GM12878 (cell line): Measurements from ENCODE around the gene GMDS. TPM values are rescaled to one million over a fixed set of nuclear protein-coding genes. Genes with fewer than 3 reads are reported as not detected.

Experiments
- ATAC-seq: fragments of 200-7000 bp; cut with Tn5 transposase; 3 replicates; pipeline ENCODE4 v1.9.1; 2020; ENCODE audit warnings: mild to moderate bottlenecking, moderate library complexity
- BruUV-seq: library from RNA; stranded (reverse); fragments of 400-500 nt; replicated peaks from 2 replicates; lab custom pipeline; 2021; lab: Mats Ljungman, UMichigan
- CTCF ChIA-PET: fragments of 300-600 bp; sonication (Branson Sonifier 250); formaldehyde crosslinking; extraction: SDS; loops from one replicate; lab custom pipeline; 2021; ENCODE audit warnings: inconsistent platforms; lab: Yijun Ruan, JAX
- POLR2A ChIA-PET: fragments of 350-600 bp; formaldehyde crosslinking; extraction: SDS; loops from one replicate; lab custom pipeline; 2021; ENCODE audit warnings: inconsistent platforms; lab: Charles Lee
- RAD21 ChIA-PET: fragments of 300-600 bp; sonication (Branson Sonifier 250); formaldehyde crosslinking; loops from one replicate; lab custom pipeline; 2023; ENCODE audit warnings: antibody characterized with exemption; ENCODE audit not compliant: unreplicated experiment; lab: Charles Lee
- SMC1A ChIA-PET: fragments of 300-600 bp; sonication (Branson Sonifier 250); formaldehyde crosslinking; loops from one replicate; lab custom pipeline; 2023; ENCODE audit not compliant: unreplicated experiment, uncharacterized antibody; lab: Charles Lee
- DNase-seq: peaks from one replicate; pipeline ENCODE4 v3.0.0-alpha.2; 2011; ENCODE audit warnings: low read depth, low spot score
- FAIRE-seq: peaks from 3 replicates; lab custom pipeline; 2011; peaks lifted over from hg19 to GRCh38; lab: Jason Lieb, UNC
- H2AFZ ChIP-seq: 2 replicates; pipeline ENCODE4 v1.6.0; 2011; ENCODE audit warnings: low read depth, low read length, control low read depth; ENCODE audit not compliant: control insufficient read depth
- H3K27ac ChIP-seq: 2 replicates; pipeline ENCODE4 v1.5.1; 2011; ENCODE audit warnings: control low read depth; ENCODE audit not compliant: control insufficient read depth, insufficient read depth
- H3K27me3 ChIP-seq, 2 experiments: replicated peaks in 1 of 2; 2 replicates each; pipeline versions ENCODE4 v1.6.0 to v1.6.1; 2011; ENCODE audit warnings: low read length in 1 of 2; ENCODE audit not compliant: control insufficient read depth in 2 of 2, insufficient read depth in 2 of 2
- H3K36me3 ChIP-seq, 2 experiments: 2 replicates each; pipeline ENCODE4 v1.5.1; 2011; ENCODE audit warnings: low read length in 1 of 2; ENCODE audit not compliant: control insufficient read depth in 2 of 2, insufficient read depth in 2 of 2
- H3K4me1 ChIP-seq: 2 replicates; pipeline ENCODE4 v1.6.1; 2011; ENCODE audit warnings: mild to moderate bottlenecking, low read length, moderate library complexity, mixed read lengths; ENCODE audit not compliant: control insufficient read depth, insufficient read depth
- H3K4me2 ChIP-seq: 2 replicates; pipeline ENCODE4 v1.6.0; 2011; ENCODE audit warnings: control low read depth; ENCODE audit not compliant: control insufficient read depth, insufficient read depth
- H3K4me3 ChIP-seq: fragments of 200-600 bp; sonication (generic); 2 replicates; pipeline ENCODE4 v1.5.1; 2016
- H3K79me2 ChIP-seq: 2 replicates; pipeline ENCODE4 v1.6.0; 2011; ENCODE audit warnings: low read length; ENCODE audit not compliant: control insufficient read depth, insufficient read depth
- H3K9ac ChIP-seq: 2 replicates; pipeline ENCODE4 v1.8.0; 2011; ENCODE audit warnings: low read length, control low read depth, mixed read lengths; ENCODE audit not compliant: control insufficient read depth, insufficient read depth
- H3K9me3 ChIP-seq: replicated peaks from 3 replicates; pipeline ENCODE4 v1.5.1; 2011; ENCODE audit warnings: mild to moderate bottlenecking, low read length; ENCODE audit not compliant: control insufficient read depth, insufficient read depth
- H4K20me1 ChIP-seq: 2 replicates; pipeline ENCODE4 v1.6.0; 2011; ENCODE audit not compliant: control insufficient read depth, insufficient read depth
- CUX1 ChIP-seq: IDR thresholded peaks from 2 replicates; pipeline ENCODE4 v1.6.1; 2012; ENCODE audit warnings: improper control_type of control experiment, low read depth, low read length; ENCODE audit not compliant: insufficient replicate concordance
- ETV6 ChIP-seq, 2 experiments: fragments of 450-650 bp in 1 of 2; IDR thresholded peaks in 1 of 2; conservative IDR thresholded peaks in 1 of 2; 2 replicates each; pipeline ENCODE4 v1.6.1; 2014; ENCODE audit warnings: antibody characterized with exemption in 1 of 2, borderline replicate concordance in 1 of 2, low read depth in 1 of 2, mild to moderate bottlenecking in 1 of 2, moderate library complexity in 1 of 2
- EZH2 ChIP-seq: IDR thresholded peaks from 2 replicates; pipeline ENCODE4 v1.6.1; 2012; ENCODE audit warnings: low read depth, mild to moderate bottlenecking, control low read depth, inconsistent platforms, low read length, borderline replicate concordance; ENCODE audit not compliant: control insufficient read depth
- IKZF1 ChIP-seq: fragments of 450-650 bp; conservative IDR thresholded peaks from 2 replicates; pipeline ENCODE4 v1.6.1; 2017; ENCODE audit warnings: antibody characterized with exemption, mild to moderate bottlenecking
- POLR2AphosphoS2 ChIP-seq: IDR thresholded peaks from 2 replicates; pipeline ENCODE4 v1.6.1; 2011; ENCODE audit warnings: low read depth, mild to moderate bottlenecking, low read length, improper control_type of control experiment, moderate library complexity
- RB1 ChIP-seq: fragments of 450-650 bp; formaldehyde crosslinking; IDR thresholded peaks from 2 replicates; pipeline ENCODE4 v1.6.1; 2017; ENCODE audit warnings: mild to moderate bottlenecking, borderline replicate concordance
- WGBS: methylation state at CpG from one replicate; pipeline ENCODE4 v1.1.6; 2016; ENCODE audit warnings: low lambda C conversion rate; ENCODE audit not compliant: insufficient replicate concordance, insufficient coverage; ENCODE audit errors: missing lambda C conversion rate; 5-methylcytosine and 5-hydroxymethylcytosine counted together
- in situ Hi-C: fragments of 300-500 bp; cut with MboI; formaldehyde crosslinking; loops from 9 replicates; pipeline ENCODE4 v1.14.3; 2018; ENCODE audit warnings: mixed read lengths
- intact Hi-C: fragments of 100-400 bp; cut with micrococcal nuclease; formaldehyde crosslinking; loops from one replicate; pipeline ENCODE4 v1.14.2; 2022; ENCODE audit not compliant: unreplicated experiment
- polyA plus RNA-seq, 11 experiments: library from polyadenylated mRNA; depleted of rRNA in 4 of 11; unstranded in 6 of 11; stranded (reverse) in 5 of 11; fragments of >200 nt; fragmentation: Nextera tagmentation in 4 of 11; fragmentation: Illumina TruSeq in 1 of 11; extraction: Ambion mirVana in 4 of 11; extraction: Trizol in 1 of 11; gene quantifications; 1 replicate in 1 of 11; 2 replicates in 10 of 11; pipeline versions ENCODE4 v1.2.1 to v1.2.3, GENCODE V29; 2011 to 2016; ENCODE audit warnings: inconsistent platforms in 2 of 11, missing spikeins in 2 of 11, low read depth in 1 of 11
- total RNA-seq, 4 experiments: library from RNA; depleted of rRNA in 3 of 4; stranded (reverse); fragments of >200 nt in 3 of 4; fragmentation: Illumina TruSeq in 1 of 4; extraction: Trizol in 1 of 4; gene quantifications; 2 replicates each; pipeline versions ENCODE4 v1.2.1 to v1.2.3, GENCODE V29; 2013 to 2021

Gene GMDS
- total and polyA plus RNA-seq, 10 of the 15 experiments (the other 5 are each of a cell fraction or from before 2014, with no cell fraction given), result 0.61 to 53.8 (median 29.3) TPM

- no peak overlapping the region for H3K4me3 ChIP-seq
- no peak overlapping the region for H3K27ac ChIP-seq
- CTCF ChIA-PET, result no interaction called here
- H4K20me1 ChIP-seq, result no peaks in the 10 kb centered on the region
- no peaks in the 10 kb centered on the region for H3K27me3 ChIP-seq
- intact Hi-C loops (no loop called here), in situ Hi-C loops (no loop called here)
- no peaks in the 10 kb centered on the region for H3K79me2 ChIP-seq
- H3K9me3 ChIP-seq, result no peaks in the 10 kb centered on the region
- POLR2A ChIA-PET, result no interaction called here
- SMC1A ChIA-PET, result no interaction called here
- H3K36me3 ChIP-seq, result no peaks in the 10 kb centered on the region
- whole genome bisulfite sequencing, result 90% methylated on average over 8 of the region's 8 CpGs
- no peak overlapping the region for H3K9ac ChIP-seq
- DNase-seq, result no peak
- no peak overlapping the region for H3K4me2 ChIP-seq
- RAD21 ChIA-PET, result no interaction called here
- H2AFZ ChIP-seq, result no peak overlapping the region
- no peak for ATAC-seq
- no peak for FAIRE-seq
- H3K4me1 ChIP-seq, result no peaks in the 10 kb centered on the region
- BruUV-seq, result no TSS peak
- TF ChIP-seq IKZF1, result no peak
- no peak for TF ChIP-seq POLR2AphosphoS2
- TF ChIP-seq CUX1, result no peak
- TF ChIP-seq ETV6 (conservative IDR thresholded peaks at IDR 0.05 in 1 of 2, IDR thresholded peaks at IDR 0.05 in 1 of 2; ENCODE audit: borderline replicate concordance in 1 of 2, low read depth in 1 of 2), result no peak
- no peak for TF ChIP-seq EZH2
- TF ChIP-seq RB1, result no peak
- TF ChIP-seq, all 136 proteins: peak for 0
Observed at GRCh38 chr6:1916334-1917070, 328.9 kb downstream of the GMDS start.
